22Rv1 (cell line): ENCODE data around the gene TPRX2.

Experiments used
- CTCF ChIP-seq: fragments of 450-650 bp; IDR thresholded peaks from 2 replicates; pipeline ENCODE4 v1.5.1; 2017; ENCODE audit warnings: mild to moderate bottlenecking
- ZFX ChIP-seq: fragments of 450-650 bp; IDR thresholded peaks from 2 replicates; pipeline ENCODE4 v1.6.1; 2017; ENCODE audit warnings: antibody characterized with exemption, borderline replicate concordance

- no peak for TF ChIP-seq CTCF
- TF ChIP-seq ZFX = no peak
Observed at GRCh38 chr19:47891622-47891922, 32.5 kb downstream of the TPRX2 start.
